Activated T-helper 1 cell treated with anti-CD3 and anti-CD28 coated beads, Interleukin-2, amount 50 U/mL, for 16 hours (primary cell): ENCODE measurements around the gene TAP1.

ENCODE experiments used
- DNase-seq, 2 donors: peaks; one replicate each; pipeline ENCODE4 v3.0.0-alpha.2; 2020; ENCODE audit warnings: low read depth in 1 of 2, low spot score in 1 of 2

The TAP1 gene

DNA sequence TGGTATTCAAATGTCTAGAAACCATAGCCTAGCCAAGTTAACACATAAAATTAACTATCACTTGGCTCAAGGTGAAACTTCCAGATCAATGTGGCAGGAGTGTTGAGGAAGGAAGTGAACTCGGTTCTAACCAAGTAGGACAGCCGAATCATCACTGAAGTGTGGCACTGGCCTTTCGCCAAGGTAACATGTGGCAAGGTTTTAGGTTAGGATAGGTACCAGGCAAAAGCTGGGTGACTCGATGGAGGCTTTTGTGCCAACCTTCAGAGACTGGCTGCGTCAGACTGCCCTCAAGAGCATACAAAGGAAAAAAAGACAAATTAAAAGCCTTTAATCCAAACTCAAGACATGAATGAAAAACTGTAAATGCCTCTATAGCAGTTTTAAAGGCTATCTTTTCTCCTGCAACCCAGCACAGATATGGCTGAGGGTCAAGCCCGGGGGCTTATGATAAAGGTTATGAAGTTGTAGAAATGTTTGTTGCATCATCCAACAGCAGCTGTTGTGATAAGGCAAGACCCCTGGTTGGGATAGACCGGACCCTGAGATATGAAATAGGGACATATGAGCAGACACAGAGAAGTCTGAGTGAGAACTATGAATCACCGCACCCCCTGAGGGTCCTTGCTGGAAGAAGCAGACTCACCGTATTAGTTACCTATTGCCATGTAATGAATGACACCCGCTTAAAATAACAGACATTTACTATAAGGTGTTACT lies 12.4 kb upstream of the TAP1 start:
- no peak for DNase-seq

DNA sequence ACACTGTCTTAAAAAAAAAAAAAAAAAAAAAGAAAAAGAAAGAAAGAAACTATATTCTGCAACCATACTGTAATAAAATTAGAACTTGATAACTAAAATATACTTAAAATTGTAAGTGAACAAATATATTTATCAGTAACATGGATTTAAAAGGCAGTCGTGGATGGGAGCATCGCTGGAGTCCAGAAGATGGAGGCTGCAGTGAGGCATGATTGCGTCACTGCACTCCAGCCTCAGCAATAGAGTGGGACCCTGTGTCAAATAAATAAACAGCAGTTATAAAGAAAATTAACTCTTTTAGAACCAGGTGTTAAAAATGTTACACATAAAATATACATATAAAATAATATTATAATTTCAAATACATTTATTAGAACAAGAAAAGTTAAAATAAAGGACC lies 9.2 kb upstream of the TAP1 start:
- DNase-seq, result no peak

DNA sequence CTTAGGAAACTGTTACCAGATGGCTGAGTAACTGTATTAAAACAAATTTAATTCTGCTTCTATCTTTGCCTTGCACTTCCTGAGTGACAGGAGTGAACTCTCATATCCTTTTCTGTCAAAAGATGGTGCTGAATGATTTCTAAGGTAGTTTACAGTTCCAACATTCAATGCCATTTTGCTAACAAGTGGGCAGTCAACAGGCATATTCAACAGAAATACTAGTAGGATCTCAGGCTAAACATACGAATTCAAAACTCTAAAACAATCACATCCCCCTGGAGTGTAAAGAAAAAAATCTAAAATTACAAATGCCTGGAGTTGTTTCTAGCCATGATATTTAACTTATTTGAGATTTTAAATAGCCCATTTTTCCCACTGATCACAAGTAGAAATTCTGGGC lies 7.2 kb upstream of the TAP1 start:
- no peak for DNase-seq

DNA sequence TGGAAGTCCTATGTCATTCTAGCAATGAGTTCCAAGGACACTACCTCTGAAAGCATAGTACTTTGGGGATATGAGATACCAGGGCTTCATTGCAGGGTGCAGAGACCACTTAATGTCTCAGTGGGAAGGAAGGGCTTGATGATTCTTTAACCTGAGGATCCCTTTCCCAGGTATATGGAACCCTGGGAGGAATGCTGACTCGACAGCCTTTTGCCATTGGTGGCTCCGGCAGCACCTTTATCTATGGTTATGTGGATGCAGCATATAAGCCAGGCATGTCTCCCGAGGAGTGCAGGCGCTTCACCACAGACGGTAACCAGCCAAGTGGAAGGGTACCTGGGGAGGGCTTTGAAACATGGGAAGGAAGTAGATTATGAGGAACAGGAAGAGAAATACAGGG lies 4.7 kb upstream of the TAP1 start:
- no peak for DNase-seq

DNA sequence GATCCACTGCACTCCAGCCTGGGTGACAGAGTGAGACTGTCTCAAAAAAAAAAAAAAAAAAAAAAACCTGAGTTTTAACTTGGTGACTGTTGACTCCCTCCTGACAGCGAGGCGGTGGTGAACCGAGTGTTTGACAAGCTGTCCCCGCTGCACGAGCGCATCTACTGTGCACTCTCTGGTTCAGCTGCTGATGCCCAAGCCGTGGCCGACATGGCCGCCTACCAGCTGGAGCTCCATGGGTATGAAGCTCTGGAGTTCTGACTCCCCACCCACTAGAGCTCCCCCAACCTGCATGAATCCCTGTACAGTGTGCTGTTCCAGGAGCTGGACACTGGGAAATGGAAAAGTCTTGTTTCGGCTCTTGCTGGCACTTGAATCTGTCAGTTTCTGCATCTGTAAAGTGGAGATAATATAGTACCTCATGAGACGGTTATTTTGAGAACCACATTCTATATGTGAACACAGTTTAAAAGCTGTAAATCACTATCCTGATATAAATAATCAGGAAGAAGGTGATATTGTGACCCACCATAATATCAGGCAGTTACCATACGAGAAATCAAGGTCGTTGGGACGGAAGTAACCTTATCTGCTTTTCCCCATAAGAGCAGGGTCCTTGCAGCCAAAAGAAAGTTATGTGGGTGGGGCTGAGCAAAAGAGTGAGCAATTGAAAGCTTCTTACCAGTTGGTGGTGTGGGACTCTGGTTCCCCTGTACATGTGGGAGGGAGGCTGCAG lies 3.8 kb upstream of the TAP1 start:
- DNase-seq, result no peak

DNA sequence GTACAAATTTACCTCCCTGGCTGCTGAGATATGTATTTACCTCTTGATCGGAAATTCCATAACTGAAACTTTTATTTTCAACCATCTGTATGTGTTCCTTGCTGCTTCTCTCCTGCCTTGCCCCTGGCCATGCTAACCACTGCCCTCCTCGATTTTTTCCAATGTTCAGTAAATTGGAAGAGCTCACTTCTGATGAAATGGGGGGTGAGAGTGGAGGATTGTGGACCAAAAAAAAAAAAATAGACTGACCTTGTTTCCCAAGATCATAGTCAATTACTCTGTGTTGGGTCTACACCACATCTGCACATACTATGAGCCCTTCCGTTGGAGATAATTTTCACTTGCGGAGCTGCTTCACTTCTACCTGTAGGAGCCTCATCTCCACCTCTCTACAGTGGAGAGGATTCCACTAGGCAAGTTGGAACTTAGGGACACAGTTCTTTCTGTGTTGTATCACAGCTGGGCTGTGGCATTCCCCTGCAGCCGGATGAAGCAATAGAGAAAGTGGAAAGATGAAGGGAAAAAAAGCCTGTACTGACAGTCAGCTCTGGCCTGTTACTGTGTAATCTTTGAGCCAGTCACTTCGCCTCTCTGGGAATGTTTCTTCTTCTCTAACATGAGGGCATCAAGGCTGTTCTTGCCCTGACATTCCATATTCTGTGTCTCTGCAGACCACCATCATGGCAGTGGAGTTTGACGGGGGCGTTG lies 2.1 kb upstream of the TAP1 start:
- no peak for DNase-seq

DNA sequence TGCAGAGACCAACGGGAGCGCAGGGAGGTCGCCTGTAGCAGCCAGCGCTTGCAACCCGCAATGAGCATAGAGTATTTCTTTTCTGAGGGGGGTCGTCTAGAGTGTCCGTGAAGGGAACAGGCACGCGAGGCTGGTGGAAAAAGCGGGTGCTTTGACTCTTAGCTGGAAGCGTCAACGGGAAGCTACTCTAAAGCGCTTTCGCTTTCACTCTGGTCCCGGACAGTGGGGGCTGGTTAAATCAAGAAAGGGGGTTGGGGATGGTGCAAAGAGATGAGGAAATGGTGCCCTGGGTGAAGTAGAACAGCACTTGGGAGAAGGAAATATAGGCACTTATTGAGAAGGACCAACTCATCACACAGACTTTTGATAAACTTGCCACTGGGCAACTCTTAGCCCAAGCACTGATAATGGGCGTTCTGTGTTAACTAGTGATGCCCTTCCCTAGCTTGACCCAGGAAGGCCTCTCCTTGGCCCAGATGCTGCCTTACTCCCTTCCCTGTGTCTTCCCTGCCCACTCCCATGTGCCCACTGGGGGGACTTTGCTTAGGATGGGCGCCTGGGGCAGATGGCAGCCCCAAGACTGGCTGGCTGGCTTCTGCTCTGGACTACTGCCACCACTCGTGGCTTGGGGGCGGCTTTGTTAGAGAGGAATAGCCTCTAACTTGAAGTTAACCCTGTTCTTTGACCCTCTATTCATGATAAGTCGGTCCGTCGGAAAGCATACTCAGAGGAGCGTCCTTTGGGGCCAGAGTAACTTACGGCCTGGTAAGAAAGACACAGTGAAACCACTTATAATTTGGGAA lies 1.1 kb upstream of the TAP1 start:
- DNase-seq, result peak in 1 of 2 donors; percentile 40

DNA sequence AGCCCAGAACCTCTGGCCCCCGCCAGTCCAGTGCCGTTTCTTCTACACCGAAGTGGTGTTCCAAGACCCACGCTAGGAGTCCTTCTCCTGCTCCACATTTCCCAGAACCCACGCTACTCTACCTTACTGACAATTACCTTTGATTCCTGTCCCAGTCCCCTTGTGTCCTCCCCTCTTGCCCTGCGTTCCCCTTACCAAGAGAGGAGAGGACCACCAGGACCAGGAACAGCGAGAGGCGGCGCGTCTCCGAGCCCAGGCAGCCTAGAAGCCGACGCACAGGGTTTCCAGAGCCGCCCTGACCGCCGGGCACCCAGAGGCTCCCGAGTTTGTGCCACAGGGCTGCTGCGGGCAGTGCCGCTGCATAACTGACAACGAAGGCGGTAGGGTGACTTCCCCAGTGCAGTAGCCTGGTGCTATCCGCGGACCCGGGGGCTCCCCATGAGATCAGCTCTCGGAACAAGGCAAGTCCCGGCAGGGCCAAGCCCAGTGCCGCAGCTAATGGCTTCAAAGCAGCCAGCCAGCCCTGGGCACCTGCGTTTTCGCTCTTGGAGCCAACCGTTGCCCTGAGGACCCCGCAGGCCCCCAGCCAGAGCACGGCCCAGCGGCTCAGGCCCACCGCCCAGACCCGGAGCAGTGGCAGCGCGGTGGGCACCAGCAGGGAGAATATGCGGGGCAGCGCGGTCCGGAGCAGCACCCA lies 512 bp downstream of the TAP1 start:
- peak; percentile 35 to 43 for DNase-seq

DNA sequence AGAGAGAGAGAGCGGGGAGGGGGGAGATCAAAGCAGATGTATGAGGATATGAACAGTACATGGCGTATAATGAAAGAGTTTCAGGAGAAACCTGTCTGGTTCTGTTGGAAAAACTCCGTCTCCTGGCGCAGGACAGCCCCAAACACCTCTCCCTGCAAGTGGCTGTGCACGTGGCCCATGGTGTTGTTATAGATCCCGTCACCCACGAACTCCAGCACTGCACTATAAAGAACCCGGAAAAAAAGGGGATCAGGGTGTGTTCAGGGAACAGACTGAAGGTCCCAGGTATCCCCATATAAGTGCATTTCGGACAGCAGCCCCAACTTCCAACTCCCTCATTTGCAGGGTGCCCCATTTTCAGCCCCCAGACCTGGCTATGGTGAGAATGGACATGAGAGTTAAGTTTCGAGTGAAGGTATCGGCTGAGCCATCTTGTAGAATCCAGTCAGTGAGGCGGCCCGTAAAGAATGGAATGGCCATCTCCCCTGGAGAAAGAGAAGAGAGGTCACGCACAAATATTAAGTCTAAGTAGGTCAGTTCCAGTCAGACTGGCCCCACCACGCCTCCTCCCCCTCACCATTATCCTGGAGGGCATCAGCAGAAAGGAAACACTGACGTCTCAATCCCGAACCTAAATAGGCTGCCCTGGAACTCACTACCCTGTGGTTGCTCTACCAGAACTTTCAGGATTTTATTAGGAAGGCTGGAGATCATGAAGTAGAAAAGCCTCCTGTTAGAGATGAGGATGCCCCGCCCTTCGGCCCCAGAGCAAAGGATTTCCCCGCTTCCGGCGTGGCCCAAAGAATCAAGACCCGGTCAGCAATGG lies 1.3 kb downstream of the TAP1 start:
- no peak for DNase-seq

DNA sequence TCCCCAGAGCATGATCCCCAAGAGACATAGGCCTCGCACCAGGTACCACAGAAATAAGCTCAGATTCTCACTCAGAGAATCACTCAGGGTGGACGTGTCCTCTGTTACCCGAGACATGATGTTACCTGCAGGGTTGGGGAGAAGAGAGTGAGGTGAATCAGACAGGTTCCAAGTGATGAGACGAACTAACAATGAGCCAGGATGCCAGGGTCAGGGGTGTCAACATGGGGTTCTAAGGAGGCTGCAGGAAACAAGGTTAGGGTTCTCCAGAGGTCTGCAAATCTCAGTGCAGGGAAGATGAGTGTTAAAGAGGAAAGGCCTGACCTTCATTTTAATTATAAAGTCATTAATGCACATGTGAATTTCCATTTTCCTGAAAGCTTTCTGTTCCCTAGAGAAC lies 2.5 kb downstream of the TAP1 start:
- DNase-seq, result no peak

DNA sequence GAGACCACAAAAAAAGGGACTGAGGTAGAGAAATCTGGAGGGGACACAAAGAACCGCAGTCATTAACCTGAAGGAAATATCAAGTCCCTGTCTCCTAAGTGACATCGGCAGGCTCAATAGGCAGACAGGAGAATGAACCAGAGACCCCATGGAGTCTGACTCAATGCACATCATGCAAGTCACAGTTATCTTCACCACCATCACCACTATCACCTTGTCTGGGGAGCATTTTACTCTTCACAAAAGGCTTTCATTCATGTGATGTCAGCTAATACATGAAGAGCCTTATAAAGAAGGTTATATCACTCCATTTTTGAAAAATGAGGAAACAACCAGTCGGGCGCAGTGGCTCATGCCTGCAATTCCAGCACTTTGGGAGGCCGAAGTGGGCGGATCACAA lies 4.4 kb downstream of the TAP1 start:
- DNase-seq, result no peak

DNA sequence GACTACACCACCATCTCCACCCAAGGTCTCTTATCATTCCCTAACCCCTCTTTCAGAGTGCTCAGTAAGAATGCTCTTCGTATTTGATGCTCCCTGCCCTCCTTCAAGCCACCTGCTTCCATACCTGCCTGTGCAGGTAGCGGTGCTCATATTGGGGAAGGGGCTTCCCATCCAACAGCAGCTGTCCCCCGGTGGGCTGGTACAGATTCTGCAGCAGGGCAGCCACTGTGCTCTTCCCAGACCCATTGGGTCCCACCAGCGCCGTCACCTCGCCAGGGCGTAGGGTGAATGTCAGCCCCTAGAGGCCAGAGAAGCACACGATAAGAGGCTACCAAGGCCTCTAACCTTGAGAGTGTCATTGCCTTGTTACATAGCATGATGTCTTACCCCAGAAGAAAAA lies 5.7 kb downstream of the TAP1 start:
- no peak for DNase-seq

DNA sequence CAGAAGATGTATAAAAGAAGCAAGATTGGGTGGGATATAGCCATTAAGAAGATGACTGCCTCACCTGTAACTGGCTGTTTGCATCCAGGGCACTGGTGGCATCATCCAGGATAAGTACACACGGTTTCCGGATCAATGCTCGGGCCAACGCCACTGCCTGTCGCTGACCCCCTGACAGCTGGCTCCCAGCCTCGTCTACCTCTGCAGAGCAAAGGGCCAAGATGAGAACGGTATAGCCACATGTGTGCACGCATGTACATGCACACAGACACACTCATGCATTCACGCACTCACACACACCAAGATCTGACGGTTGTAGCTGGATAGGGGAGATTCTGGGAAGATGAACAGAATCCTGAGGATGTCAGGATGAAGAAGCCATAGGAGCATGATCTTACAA lies 6.5 kb downstream of the TAP1 start:
- no peak for DNase-seq

DNA sequence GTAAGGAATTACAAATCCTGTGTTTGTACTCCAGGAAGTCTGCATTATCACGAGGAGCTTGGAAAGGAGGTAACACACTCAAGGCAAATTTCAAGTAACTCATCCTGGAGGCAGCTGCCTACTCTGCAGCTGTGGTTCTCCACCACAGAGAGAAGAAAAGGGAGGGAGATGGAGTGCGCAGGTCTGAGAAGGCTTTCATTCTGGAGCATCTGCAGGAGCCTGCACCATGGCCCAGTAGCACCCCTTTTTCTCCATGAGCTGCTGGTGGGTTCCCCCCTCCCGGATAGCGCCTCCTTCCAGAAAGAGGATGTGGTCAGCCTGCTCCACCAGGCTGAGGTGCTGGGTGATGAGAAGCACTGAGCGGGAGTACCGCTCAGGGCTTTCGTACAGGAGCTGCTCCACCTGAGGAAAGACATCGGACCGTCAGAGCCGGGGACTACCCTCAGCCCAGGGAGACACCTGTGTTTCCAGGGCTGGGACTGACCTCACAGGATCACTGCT lies 8.1 kb downstream of the TAP1 start:
- DNase-seq, result no peak

DNA sequence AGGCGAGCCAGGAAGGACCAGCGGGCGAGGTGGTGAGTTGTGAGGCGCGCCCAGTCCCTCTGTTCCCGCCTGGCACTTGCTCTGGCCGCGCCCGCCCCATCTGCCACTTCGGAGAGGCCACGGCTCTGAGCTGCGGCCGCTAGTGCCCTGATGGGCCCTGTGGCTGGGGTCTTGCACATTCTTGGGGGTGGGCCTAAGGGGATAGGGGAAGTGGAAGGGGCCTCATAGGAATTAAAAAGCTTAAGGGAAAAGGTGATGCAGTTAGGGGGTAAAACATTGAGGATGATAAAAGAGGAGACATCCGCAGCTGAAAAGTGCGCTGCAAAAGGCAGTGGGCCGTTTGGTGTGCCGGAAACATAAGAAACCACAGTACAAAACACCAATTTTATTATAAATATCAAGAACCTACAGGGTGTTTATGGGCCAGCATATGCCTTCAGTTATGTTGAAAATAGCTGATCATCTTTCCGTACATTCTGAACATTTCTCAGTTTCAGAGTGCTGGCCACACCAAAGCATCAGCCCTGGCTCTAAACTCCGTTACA lies 8.6 kb downstream of the TAP1 start:
- DNase-seq, result no peak

DNA sequence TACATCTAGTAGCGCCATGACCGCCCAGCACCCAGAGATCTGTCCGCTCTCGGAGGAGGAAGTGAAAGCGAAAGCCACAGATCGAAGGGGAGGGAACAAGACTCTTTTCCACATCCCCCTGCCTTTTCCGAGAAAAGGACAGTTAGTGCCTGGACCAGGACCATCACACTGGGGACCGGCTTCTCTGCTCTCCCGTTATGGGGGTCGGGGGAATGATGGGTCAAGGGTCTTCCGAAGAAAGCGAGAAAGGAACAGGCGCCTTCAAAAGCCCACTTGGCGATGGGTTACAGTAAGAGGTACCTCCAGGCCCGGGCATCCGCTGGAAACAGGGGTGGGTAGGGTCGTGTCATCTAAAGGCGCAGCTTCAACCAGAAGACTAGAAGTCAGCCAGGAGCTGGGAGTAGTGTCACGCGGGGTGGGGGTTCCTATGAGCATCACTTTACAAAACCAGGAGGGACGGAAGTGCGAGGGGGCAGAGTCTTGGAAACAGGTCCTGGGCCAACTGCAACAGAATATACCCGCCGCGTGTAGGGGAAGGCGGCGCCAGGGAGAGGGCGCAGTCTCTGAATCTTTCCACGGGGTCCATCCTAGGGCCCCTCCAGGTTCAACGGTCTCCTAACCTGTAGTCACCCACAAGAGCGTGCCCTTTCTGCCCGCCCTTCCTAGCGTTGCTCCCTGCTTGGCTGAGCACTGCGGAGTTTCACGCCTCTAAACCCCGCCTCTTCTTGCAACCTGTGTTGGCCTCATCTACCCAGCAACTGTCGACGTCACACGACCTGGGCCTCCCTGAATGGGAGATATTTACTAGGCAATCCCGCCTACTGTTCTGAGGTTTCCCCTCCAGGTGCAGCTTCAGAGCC lies 9.3 kb downstream of the TAP1 start, which contains the start of gene PSMB8:
TSS of gene PSMB8 (minus strand) at position 69 of the 860 bp plus-strand sequence. CDS start at position 18, 51 bp downstream.
- DNase-seq, result peak; percentile 93 to 99

DNA sequence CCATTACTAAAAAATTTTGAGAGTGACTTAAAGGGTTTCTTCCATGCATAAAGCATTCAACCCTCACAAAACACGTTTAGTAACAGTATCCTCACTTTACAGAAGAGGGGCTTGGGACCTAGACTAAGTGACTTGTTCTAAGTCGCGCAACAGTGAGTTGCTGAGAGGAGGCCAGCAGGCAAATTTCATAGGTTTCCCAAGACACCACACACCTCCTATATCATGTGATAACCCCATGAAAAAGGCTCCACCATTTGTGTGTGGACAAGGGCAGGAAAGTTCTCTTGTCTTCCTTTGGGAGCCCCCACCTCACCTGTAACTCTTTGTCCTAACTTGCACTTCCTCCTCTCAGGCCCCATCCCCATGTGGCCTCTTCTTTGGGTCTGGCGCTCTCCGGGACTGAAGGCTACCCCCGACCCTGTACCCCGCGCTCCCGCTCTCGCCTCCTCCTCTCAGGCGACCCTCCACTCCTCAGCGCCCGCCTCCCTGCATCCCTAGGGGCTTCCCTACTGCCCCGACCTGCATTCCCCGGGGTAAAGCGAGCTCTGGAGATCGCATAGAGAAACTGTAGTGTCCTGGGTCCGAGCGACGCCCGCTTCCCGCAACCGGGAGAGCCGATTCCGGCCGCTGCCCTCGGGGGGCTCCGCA lies 10.0 kb downstream of the TAP1 start:
- no peak for DNase-seq

DNA sequence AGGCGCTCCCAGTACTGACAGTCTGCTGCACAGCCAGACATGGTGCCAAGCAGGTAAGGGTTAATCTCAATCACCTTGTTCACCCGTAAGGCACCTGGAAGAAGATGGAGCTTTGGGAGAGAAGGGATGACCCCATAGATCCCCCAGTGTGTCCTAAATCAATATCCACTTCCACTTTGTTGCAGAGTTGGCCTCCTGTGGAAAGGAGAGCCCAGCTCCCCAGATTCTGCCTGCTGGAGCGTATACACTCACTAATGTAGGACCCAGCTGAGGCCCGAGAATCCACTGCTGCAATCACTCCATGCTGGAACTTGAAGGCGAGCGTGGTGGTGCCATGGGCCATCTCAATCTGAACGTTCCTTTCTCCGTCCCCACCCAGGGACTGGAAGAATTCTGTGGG lies 10.8 kb downstream of the TAP1 start:
- no peak for DNase-seq
